HepG2 (cell line): ENCODE data around the gene RNF10. TPM values are rescaled to one million over a fixed set of nuclear protein-coding genes. Genes with fewer than 3 reads are reported as not detected.
A peak's percentile ranks its signal among the peaks of the same experiment; 100 is the strongest.

Experiments used
- ARID2 ChIP-seq: sonication (generic); formaldehyde crosslinking; IDR thresholded peaks from 2 replicates; pipeline ENCODE4 v1.8.1; 2022; ENCODE audit warnings: mild to moderate bottlenecking, missing genetic modification reagents, borderline replicate concordance
- ATF1 ChIP-seq: IDR thresholded peaks from 2 replicates; pipeline ENCODE4 v1.6.1; 2016; ENCODE audit warnings: mild to moderate bottlenecking, control low read depth
- ATF4 ChIP-seq, 2 experiments: fragments of 450-650 bp in 1 of 2; sonication (generic) in 1 of 2; formaldehyde crosslinking; IDR thresholded peaks; 2 replicates each; pipeline versions ENCODE4 v1.5.0 to v1.8.0; 2020 to 2022; ENCODE audit warnings: mild to moderate bottlenecking in 1 of 2, missing genetic modification reagents in 1 of 2
- ETV5 ChIP-seq: IDR thresholded peaks from 2 replicates; pipeline ENCODE4 v1.6.1; 2018; ENCODE audit warnings: missing biosample characterization, missing genetic modification reagents, inconsistent platforms, borderline replicate concordance
- FIP1L1 ChIP-seq: fragments of 200-400 bp; formaldehyde crosslinking; IDR thresholded peaks from 2 replicates; pipeline ENCODE4 v1.6.1; 2018; ENCODE audit warnings: low read depth, mild to moderate bottlenecking, low read length, moderate library complexity, borderline replicate concordance; ENCODE audit not compliant: insufficient read depth
- IRX3 ChIP-seq: sonication (generic); formaldehyde crosslinking; IDR thresholded peaks from 2 replicates; pipeline ENCODE4 v1.8.1; 2023; ENCODE audit warnings: mild to moderate bottlenecking, low read depth, missing genetic modification reagents, borderline replicate concordance
- ISX ChIP-seq: sonication (generic); formaldehyde crosslinking; conservative IDR thresholded peaks from 2 replicates; pipeline ENCODE4 v1.5.0; 2020; ENCODE audit warnings: missing genetic modification reagents
- MYC ChIP-seq: sonication (generic); formaldehyde crosslinking; IDR thresholded peaks from 2 replicates; pipeline ENCODE4 v1.9.0; 2021; ENCODE audit warnings: missing genetic modification reagents, borderline replicate concordance
- PAX8 ChIP-seq: sonication (generic); formaldehyde crosslinking; IDR thresholded peaks from 2 replicates; pipeline ENCODE4 v1.8.0; 2022; ENCODE audit warnings: mild to moderate bottlenecking, missing genetic modification reagents, borderline replicate concordance
- RAD51 ChIP-seq: fragments of 450-650 bp; IDR thresholded peaks from 2 replicates; pipeline ENCODE4 v1.6.1; 2016; ENCODE audit warnings: borderline replicate concordance
- SMYD3 ChIP-seq: sonication (generic); formaldehyde crosslinking; IDR thresholded peaks from 2 replicates; pipeline ENCODE4 v1.8.1; 2023; ENCODE audit warnings: mild to moderate bottlenecking, missing genetic modification reagents
- SOX5 ChIP-seq: IDR thresholded peaks from 2 replicates; pipeline ENCODE4 v1.6.1; 2016; ENCODE audit warnings: borderline replicate concordance
- SP1 ChIP-seq, 2 experiments: fragments of 450-650 bp in 1 of 2; sonication (generic) in 1 of 2; formaldehyde crosslinking in 1 of 2; IDR thresholded peaks; 2 replicates each; pipeline versions ENCODE4 v1.4.0 to v1.6.1; 2016 to 2020; ENCODE audit warnings: missing genetic modification reagents in 1 of 2
- SP140L ChIP-seq: sonication (generic); formaldehyde crosslinking; IDR thresholded peaks from 2 replicates; pipeline ENCODE4 v1.4.0; 2020; ENCODE audit warnings: missing genetic modification reagents, borderline replicate concordance
- SUZ12 ChIP-seq: fragments of 150-350 bp; IDR thresholded peaks from 2 replicates; pipeline ENCODE4 v1.6.1; 2014; ENCODE audit warnings: low read depth, low read length
- SYNCRIP ChIP-seq: fragments of 200-400 bp; formaldehyde crosslinking; IDR thresholded peaks from 2 replicates; pipeline ENCODE4 v1.6.1; 2018; ENCODE audit warnings: mild to moderate bottlenecking, low read depth, low read length; ENCODE audit not compliant: insufficient read depth
- ZBTB38 ChIP-seq: sonication (generic); formaldehyde crosslinking; IDR thresholded peaks from 2 replicates; pipeline ENCODE4 v1.5.1; 2020; ENCODE audit warnings: mild to moderate bottlenecking, missing genetic modification reagents
- ZFY ChIP-seq: sonication (generic); formaldehyde crosslinking; IDR thresholded peaks from 2 replicates; pipeline ENCODE4 v1.4.0; 2020; ENCODE audit warnings: missing genetic modification reagents
- ZNF496 ChIP-seq: sonication (generic); formaldehyde crosslinking; IDR thresholded peaks from 2 replicates; pipeline ENCODE4 v1.8.1; 2023; ENCODE audit warnings: mild to moderate bottlenecking, moderate library complexity, missing genetic modification reagents; ENCODE audit not compliant: insufficient replicate concordance
- ZNF597 ChIP-seq: sonication (generic); formaldehyde crosslinking; IDR thresholded peaks from 2 replicates; pipeline ENCODE4 v1.5.0; 2020; ENCODE audit warnings: missing genetic modification reagents
- ZNF652 ChIP-seq: IDR thresholded peaks from 2 replicates; pipeline ENCODE4 v1.6.1; 2016; ENCODE audit warnings: low read depth, borderline replicate concordance
- ZNF704 ChIP-seq: sonication (generic); formaldehyde crosslinking; IDR thresholded peaks from 2 replicates; pipeline ENCODE4 v1.8.1; 2023; ENCODE audit warnings: mild to moderate bottlenecking, inconsistent platforms, moderate library complexity, missing genetic modification reagents, borderline replicate concordance
- ZSCAN25 ChIP-seq: sonication (generic); formaldehyde crosslinking; IDR thresholded peaks from 2 replicates; pipeline ENCODE4 v1.8.0; 2022; ENCODE audit warnings: mild to moderate bottlenecking, missing genetic modification reagents
- polyA plus RNA-seq, 8 experiments: library from polyadenylated mRNA; depleted of rRNA in 3 of 8; stranded (reverse) in 7 of 8; unstranded in 1 of 8; fragments of >200 nt; fragmentation: Illumina TruSeq in 4 of 8; extraction: Trizol in 4 of 8; gene quantifications; 2 replicates each; pipeline versions ENCODE4 v1.2.1 to v1.2.3, GENCODE V29; 2011 to 2016; ENCODE audit warnings: low read depth in 4 of 8, missing spikeins in 1 of 8, mixed read lengths in 1 of 8; ENCODE audit not compliant: insufficient read depth in 1 of 8
- total RNA-seq, 5 experiments: library from RNA; depleted of rRNA; stranded (reverse); fragments of >200 nt; fragmentation: Illumina TruSeq; extraction: Trizol; gene quantifications; 2 replicates each; pipeline ENCODE4 v1.2.3, GENCODE V29; 2016; ENCODE audit warnings: low read depth in 1 of 5
- TF ChIP-seq, protein P1 (sequence below): sonication (generic); formaldehyde crosslinking; IDR thresholded peaks from 2 replicates; pipeline ENCODE4 v1.8.0; 2023; ENCODE audit warnings: mild to moderate bottlenecking, missing genetic modification reagents
- TF ChIP-seq, protein P2 (sequence below): sonication (generic); formaldehyde crosslinking; IDR thresholded peaks from 2 replicates; pipeline ENCODE4 v1.4.0; 2020; ENCODE audit warnings: mild to moderate bottlenecking, low read depth, missing genetic modification reagents

The RNF10 gene
- total and polyA plus RNA-seq, 2 of the 13 experiments (the other 11 are each of a cell fraction or from before 2014, with no cell fraction given): 62.5 to 88.0 TPM

DNA sequence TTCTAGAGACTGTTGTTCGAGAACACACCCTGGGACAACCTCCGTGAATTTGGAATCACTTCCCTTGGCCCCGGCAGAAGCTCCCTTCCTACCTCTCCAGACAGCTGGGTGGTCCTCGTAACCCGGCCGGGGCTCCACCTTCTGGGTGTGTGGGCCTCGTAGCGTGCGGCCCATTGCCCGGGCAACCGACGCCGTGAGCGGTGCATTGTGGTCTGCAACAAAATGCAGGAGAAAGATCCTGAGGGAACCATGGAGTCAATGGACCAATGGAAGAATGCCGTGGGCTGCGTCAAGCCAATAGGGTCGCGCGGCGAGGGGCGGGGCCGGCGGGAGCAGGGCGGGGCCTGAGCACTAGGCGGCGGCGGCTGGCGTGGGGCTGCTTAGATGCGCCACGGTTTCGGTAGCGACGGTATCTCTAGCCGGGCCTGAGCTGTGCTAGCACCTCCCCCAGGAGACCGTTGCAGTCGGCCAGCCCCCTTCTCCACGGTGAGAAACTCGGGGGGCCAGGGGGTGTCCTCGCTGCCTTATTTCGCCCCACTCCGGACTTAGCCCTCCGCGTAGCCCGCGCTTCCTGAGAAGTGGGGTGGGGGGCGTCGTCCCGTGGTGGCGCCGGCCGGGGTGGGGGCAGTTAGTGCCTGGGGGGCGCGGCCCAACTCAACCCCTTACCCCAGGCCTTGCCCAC lies 38.3 kb upstream of the RNF10 start, which contains the start of gene DYNLL1 (continued):
- TF ChIP-seq FIP1L1 (no peak), ATF1 (peak; percentile 57), ISX (no peak), PAX8 (CRISPR knock-in tag) (no peak), SP140L (CRISPR knock-in tag) (no peak), ZFY (CRISPR knock-in tag) (peak; percentile 84), ATF4 (CRISPR knock-in tag; IDR thresholded peaks at IDR 0.05) (no peak), SOX5 (CRISPR knock-in tag) (no peak; the same call in 1 of the 2 replicates), SYNCRIP (no peak), SUZ12 (peak; percentile 41; the same call in 1 of the 2 replicates), ZNF704 (CRISPR knock-in tag) (no peak), ZBTB38 (CRISPR knock-in tag) (peak; percentile 26; the same call in 1 of the 2 replicates), SP1 (IDR thresholded peaks at IDR 0.05) (no peak), SP1 (CRISPR knock-in tag; IDR thresholded peaks at IDR 0.05) (peak; percentile 98), ZNF597 (CRISPR knock-in tag) (no peak), ZSCAN25 (CRISPR knock-in tag) (no peak), RAD51 (no peak), SMYD3 (CRISPR knock-in tag) (peak; percentile 13; the same call in 1 of the 2 replicates), ETV5 (CRISPR knock-in tag) (no peak), ARID2 (CRISPR knock-in tag) (0 out of 2 replicates have a peak, but pooled peaks have one; percentile 40), MYC (CRISPR knock-in tag) (peak; percentile 79; the same call in 1 of the 2 replicates), IRX3 (CRISPR knock-in tag) (no peak), ZNF652 (CRISPR knock-in tag) (no peak), ZNF496 (no peak)
- TF ChIP-seq, protein P1, sequence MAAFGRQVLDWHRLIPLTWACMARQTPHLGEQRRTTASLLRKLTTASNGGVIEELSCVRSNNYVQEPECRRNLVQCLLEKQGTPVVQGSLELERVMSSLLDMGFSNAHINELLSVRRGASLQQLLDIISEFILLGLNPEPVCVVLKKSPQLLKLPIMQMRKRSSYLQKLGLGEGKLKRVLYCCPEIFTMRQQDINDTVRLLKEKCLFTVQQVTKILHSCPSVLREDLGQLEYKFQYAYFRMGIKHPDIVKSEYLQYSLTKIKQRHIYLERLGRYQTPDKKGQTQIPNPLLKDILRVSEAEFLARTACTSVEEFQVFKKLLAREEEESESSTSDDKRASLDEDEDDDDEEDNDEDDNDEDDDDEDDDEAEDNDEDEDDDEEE: 0 out of 2 replicates have a peak, but pooled peaks have one; percentile 70
- TF ChIP-seq, protein P2, sequence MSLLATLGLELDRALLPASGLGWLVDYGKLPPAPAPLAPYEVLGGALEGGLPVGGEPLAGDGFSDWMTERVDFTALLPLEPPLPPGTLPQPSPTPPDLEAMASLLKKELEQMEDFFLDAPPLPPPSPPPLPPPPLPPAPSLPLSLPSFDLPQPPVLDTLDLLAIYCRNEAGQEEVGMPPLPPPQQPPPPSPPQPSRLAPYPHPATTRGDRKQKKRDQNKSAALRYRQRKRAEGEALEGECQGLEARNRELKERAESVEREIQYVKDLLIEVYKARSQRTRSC: no peak
